Activated effector memory CD4-positive, alpha-beta T cell treated with Interleukin-2 at 50 U/mL for 16 hours (primary cell): ENCODE data around the gene CAV3.

ENCODE experiments used
- DNase-seq: peaks from one replicate; pipeline ENCODE4 v3.0.0-alpha.2; 2020

CAV3 gene

DNA sequence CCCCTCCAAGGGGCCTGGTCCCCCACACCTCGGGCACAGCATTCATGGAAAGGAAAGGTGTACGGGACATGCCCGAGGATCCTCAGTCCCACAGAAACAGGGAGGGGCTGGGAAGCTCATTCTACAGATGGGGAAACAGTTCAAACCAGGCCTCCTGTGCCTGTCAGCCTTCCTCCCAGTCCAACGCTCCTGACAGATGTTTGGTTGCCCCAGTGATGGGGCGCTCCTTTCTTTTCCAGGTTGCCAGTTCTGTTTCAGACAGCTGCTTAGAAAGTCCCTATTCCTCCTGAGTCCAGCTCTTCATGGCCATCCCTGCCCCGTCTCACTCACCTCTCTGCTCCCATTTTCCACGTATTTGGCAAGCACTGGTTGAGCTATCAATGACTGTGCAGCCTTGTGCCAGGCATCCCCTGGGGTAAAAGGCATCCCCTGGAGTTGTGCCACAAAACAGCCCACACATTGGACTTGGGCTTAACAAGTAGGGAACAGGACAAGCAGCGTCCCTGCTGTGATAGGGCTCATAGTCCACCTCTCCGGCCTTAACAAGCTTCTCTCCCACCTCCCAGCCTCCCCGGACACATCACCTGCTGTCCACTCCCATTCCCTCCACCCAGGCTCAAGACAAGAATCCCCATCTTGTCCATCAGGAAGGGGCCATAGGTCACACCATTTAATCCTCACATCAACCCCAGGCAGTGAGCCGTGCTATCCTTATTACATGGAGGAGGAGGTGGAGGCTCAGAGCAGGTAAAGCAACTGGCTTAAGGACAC lies 29.2 kb downstream of the CAV3 start:
- DNase-seq, result no peak

GRCh38 chr3:8764528-8764927 lies 30.9 kb downstream of the CAV3 start:
- no peak for DNase-seq

DNA sequence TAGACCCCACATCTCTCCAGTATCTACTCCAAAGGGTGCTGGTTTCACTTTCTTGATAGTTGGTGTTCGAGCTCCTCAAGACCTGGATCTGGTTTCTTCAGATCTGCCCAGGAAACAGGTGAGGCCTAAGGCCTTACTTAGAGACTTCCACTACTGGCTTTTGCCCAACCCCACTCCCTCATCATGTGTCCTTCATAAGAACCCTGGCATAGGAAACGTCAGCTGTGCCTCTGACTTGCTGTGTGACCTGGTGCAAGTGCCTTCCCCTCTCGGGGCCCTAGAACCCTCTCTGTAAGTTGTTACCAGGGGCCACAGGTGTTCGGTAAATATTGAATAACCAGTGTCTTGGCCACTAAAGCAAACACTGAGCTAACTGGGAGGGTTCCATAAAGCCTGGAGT lies 31.9 kb downstream of the CAV3 start:
- no peak for DNase-seq

- DNase-seq, result no peak
These were observed 32.5 kb downstream of the CAV3 start for GRCh38 chr3:8766148-8766547.

DNA sequence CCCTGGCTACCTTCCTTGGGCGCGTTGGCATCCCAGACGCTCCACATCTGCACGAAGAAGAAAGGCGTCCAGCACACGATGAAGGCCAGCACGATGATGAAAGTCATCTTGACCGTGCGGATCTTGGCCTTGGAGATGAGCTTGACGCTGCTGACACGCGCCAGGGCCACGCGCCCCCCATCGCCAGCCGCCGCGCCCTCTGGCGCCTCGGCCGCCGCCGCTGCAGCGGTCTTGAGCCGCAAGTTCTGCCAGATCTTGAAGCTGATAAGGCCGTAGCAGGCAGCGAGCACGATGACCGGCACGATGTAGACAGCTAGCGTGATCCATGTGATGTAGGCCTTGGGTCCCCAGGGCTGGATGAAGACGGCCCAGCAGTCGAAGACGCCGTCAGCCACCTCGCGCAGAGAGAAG lies 33.7 kb downstream of the CAV3 start:
- DNase-seq, result no peak

GRCh38 chr3:8767667-8768363 lies 34.2 kb downstream of the CAV3 start:
- no peak for DNase-seq

- no peak for DNase-seq
These were observed 34.9 kb downstream of the CAV3 start for GRCh38 chr3:8768364-8769087.

DNA sequence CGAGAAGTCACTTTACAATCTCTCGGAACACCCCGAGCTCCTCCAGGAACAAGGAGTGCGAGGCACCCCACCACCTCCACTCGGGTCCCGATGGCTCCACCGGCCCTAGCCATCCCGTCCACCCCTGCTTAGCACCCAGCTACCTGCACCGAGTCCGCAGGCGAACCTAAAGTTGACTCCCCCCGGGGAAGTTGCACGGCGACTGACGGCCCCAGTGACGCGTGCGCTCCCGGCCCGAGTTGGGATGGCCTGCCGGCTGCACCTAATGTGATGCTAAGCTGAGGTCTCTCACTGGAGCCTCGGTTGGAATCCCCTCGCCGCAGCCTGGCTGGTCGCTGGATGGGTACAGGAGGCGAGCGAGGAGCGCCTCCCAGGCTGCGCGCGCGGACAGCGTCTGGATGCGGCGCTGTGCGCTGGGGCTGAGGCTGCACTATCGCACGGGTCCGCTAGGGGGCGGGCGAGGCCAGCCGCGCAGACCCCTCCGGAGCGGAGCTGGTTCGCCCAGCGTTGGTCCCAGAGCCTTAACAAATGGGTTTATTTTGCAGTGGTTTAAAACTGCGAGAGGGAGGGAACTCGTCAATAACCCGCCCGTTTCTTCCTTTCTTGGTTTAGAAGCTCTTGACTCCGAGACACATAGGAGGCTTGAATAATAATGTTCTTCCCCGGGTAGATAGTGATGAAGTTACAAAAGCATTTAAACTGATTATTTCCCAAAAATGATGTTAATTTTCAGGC lies 35.7 kb downstream of the CAV3 start, which contains the start of gene OXTR:
OXTR (minus strand) TSS at position 526 of the 735 bp plus-strand sequence. CDS start 1,426 bp downstream, outside the sequence.
- peak; percentile 22 for DNase-seq

GRCh38 chr3:8773941-8774542 lies 40.4 kb downstream of the CAV3 start:
- DNase-seq, result no peak

GRCh38 chr3:8775181-8775580 lies 41.6 kb downstream of the CAV3 start:
- DNase-seq, result no peak

- DNase-seq, result no peak
These were observed 42.0 kb downstream of the CAV3 start for GRCh38 chr3:8775602-8776001.

DNA sequence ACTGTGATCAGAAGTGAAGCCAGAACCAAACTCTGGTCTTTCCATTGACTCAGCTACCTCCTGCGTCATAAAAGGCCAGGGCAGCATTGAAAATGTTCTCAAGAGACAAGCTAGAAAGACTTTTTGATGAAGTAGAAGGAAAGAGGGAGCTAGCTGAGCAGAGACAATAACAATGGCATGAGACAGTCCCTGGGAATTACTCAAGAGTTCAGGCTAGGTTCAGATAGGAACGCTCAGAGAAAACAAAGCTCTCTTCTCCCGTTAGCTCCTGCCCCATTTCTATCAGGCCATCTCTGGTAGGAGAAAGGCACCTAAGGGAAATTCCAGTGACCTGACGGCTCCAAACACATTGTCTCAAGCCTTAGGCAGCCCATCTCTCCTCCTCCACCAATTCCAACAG lies 42.8 kb downstream of the CAV3 start:
- DNase-seq, result no peak

GRCh38 chr3:8777201-8777977 lies 43.8 kb downstream of the CAV3 start:
- no peak for DNase-seq

- DNase-seq, result no peak
These were observed 44.3 kb downstream of the CAV3 start for GRCh38 chr3:8777978-8778267.

DNA sequence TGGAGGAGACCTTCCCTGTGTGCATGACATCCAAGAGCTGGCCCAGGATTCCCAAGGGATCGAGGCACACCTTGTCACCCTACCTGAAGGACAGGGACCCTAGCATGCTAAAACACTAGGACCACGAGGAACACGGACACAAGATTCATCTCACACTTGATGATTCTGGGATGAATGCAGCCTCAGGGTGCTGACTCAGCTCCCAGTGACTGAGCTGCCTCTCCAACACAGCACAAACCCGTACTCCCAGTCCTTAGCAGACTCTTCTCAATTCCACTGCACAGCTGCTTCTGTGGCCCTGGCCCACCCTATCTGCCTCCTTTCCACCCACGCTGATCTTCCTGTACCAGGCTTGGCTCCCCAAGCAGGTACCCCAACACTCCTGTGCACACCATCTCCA lies 44.9 kb downstream of the CAV3 start:
- no peak for DNase-seq

DNA sequence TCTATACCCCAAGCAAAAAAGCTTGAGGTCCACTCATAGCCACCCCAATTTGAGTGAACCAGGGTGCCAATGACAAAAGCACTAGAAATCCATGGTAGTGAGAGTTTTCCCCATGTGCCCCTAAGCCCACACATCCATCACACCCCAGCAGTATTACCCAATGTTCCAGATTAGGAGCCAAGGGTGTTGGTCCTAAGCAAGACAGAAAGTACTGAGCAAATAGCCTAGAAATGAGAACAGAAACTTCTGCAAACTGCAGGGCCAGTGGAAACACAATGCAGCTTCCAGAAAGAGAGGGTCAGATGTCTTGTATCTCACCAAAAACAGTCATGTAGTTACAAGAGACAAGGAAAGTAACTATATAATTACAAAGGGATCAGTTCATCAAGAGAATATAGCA lies 46.7 kb downstream of the CAV3 start:
- DNase-seq, result no peak

GRCh38 chr3:8784676-8785435 lies 51.3 kb downstream of the CAV3 start:
- DNase-seq, result no peak

DNA sequence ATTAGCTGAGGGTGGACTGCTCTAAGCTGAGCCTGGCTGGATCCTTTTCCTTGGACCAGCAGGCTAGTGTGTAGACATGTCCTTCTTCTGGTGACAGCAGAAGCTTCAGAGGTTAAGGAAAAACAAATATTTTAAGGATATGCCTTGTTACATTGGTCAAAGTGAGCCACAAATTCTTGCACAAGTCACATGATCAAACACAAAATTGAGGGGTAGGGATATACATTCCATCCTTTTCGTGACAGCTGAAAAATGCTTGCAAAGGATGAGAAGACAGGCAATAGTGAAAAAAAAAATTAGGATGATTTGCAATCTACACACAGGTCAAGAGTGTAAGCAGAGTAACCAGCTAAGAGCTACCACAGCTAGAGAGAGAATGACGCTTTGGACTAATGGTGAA lies 56.9 kb downstream of the CAV3 start:
- DNase-seq, result no peak

DNA sequence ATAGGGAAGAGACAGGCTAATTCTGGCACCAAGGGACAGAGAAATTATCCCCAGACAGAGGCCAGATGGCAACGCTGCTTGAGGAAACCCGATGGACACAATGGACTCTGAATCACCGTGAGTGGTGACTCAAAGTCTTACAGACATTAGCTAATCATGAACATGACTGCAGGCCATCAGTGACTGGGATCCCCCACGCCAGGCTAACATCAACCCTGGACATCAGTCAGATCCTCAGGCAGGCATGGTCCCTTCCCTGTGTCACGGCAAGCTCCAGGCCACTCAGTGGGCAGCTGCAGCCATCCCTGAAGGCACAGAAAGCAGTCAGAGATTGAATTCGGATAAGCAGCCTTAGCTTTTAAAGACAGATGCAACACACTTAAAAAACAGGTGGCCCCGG lies 59.6 kb downstream of the CAV3 start:
- no peak for DNase-seq

- no peak for DNase-seq
These were observed 60.6 kb downstream of the CAV3 start for GRCh38 chr3:8794247-8794646.
